ENCODE measurements around the gene SLC66A2. TPM values are rescaled to one million over a fixed set of nuclear protein-coding genes. Genes with fewer than 3 reads are reported as not detected.
A peak's percentile ranks its signal among the peaks of the same experiment; 100 is the strongest.

The SLC66A2 gene
- polyA plus RNA-seq, 2 donors = 38.8 to 57.7 TPM

- no peak overlapping the region for H3K4me3 ChIP-seq (ENCODE audit: low read depth in 1 of 2, low read length in 2 of 2)
- WGBS, 2 donors = 85 to 90% methylated on average over 5 of the region's 5 CpGs
- no peaks in the 10 kb centered on the region for H3K27me3 ChIP-seq (ENCODE audit: control insufficient read depth in 1 of 2, insufficient read depth in 2 of 2, low read length in 2 of 2)
- H3K4me1 ChIP-seq (ENCODE audit: control insufficient read depth in 2 of 2, insufficient read depth in 2 of 2, low read length in 1 of 2) = peaks cover 0 to 3% of the 10 kb centered on the region in 2 donors
- H3K9me3 ChIP-seq (ENCODE audit: control insufficient read depth in 2 of 2, insufficient read depth in 1 of 2, low read depth in 1 of 2, low read length in 1 of 2) = no peaks in the 10 kb centered on the region
- H3K27ac ChIP-seq (ENCODE audit: low read depth in 2 of 2, low read length in 1 of 2) = peak overlapping the region; percentile 20 to 35
- no peaks in the 10 kb centered on the region for H3K36me3 ChIP-seq (ENCODE audit: control insufficient read depth in 2 of 2, insufficient read depth in 2 of 2, low read length in 1 of 2)
Observed at GRCh38 chr18:79954791-79955190, 3.3 kb upstream of the SLC66A2 start.

- H3K27me3 ChIP-seq (ENCODE audit: control insufficient read depth in 1 of 2, insufficient read depth in 2 of 2, low read length in 2 of 2) = no peaks in the 10 kb centered on the region
- WGBS, 2 donors = 79 to 82% methylated on average over 10 of the region's 10 CpGs
- peaks cover 0 to 4% of the 10 kb centered on the region in 2 donors for H3K4me1 ChIP-seq (ENCODE audit: control insufficient read depth in 2 of 2, insufficient read depth in 2 of 2, low read length in 1 of 2)
- H3K36me3 ChIP-seq (ENCODE audit: control insufficient read depth in 2 of 2, insufficient read depth in 2 of 2, low read length in 1 of 2) = no peaks in the 10 kb centered on the region
- no peak overlapping the region for H3K4me3 ChIP-seq (ENCODE audit: low read depth in 1 of 2, low read length in 2 of 2)
- no peaks in the 10 kb centered on the region for H3K9me3 ChIP-seq (ENCODE audit: control insufficient read depth in 2 of 2, insufficient read depth in 1 of 2, low read depth in 1 of 2, low read length in 1 of 2)
- H3K27ac ChIP-seq (ENCODE audit: low read depth in 2 of 2, low read length in 1 of 2) = peak overlapping the region; percentile 47 to 80
Observed at GRCh38 chr18:79953971-79954651, 2.7 kb upstream of the SLC66A2 start.

- 88 to 90% methylated on average over 24 of the region's 24 CpGs for WGBS, 2 donors
- H3K36me3 ChIP-seq (ENCODE audit: control insufficient read depth in 2 of 2, insufficient read depth in 2 of 2, low read length in 1 of 2) = no peaks in the 10 kb centered on the region
- peak overlapping the region; percentile 17 to 88 for H3K4me3 ChIP-seq (ENCODE audit: low read depth in 1 of 2, low read length in 2 of 2)
- H3K4me1 ChIP-seq (ENCODE audit: control insufficient read depth in 2 of 2, insufficient read depth in 2 of 2, low read length in 1 of 2) = peaks cover 0 to 7% of the 10 kb centered on the region in 2 donors
- no peaks in the 10 kb centered on the region for H3K9me3 ChIP-seq (ENCODE audit: control insufficient read depth in 2 of 2, insufficient read depth in 1 of 2, low read depth in 1 of 2, low read length in 1 of 2)
- H3K27me3 ChIP-seq (ENCODE audit: control insufficient read depth in 1 of 2, insufficient read depth in 2 of 2, low read length in 2 of 2) = no peaks in the 10 kb centered on the region
- H3K27ac ChIP-seq (ENCODE audit: low read depth in 2 of 2, low read length in 1 of 2) = peak overlapping the region in 1 of 2 donors; percentile 34
Observed at GRCh38 chr18:79952996-79953559, 1.6 kb upstream of the SLC66A2 start.

- Histone ChIP-seq H3K36me3 (ENCODE audit: control insufficient read depth in 2 of 2, insufficient read depth in 2 of 2, low read length in 1 of 2) (no peaks in the 10 kb centered on the region), H3K9me3 (ENCODE audit: control insufficient read depth in 2 of 2, insufficient read depth in 1 of 2, low read depth in 1 of 2, low read length in 1 of 2) (no peaks in the 10 kb centered on the region), H3K4me1 (ENCODE audit: control insufficient read depth in 2 of 2, insufficient read depth in 2 of 2, low read length in 1 of 2) (peaks cover 0 to 7% of the 10 kb centered on the region in 2 donors), H3K27ac (ENCODE audit: low read depth in 2 of 2, low read length in 1 of 2) (peak overlapping the region; percentile 34 to 37), H3K4me3 (ENCODE audit: low read depth in 1 of 2, low read length in 2 of 2) (peak overlapping the region; percentile 69 to 88), H3K27me3 (ENCODE audit: control insufficient read depth in 1 of 2, insufficient read depth in 2 of 2, low read length in 2 of 2) (no peaks in the 10 kb centered on the region)
- 35 to 38% methylated on average over 35 to 43 of the region's 43 CpGs for WGBS, 2 donors
Observed at GRCh38 chr18:79952456-79952995, 1.1 kb upstream of the SLC66A2 start.

GRCh38 chr18:79950515-79951341, 725 bp downstream of the SLC66A2 start:
- 2 to 5% methylated on average over 44 to 81 of the region's 81 CpGs for WGBS, 2 donors

GRCh38 chr18:79949697-79950487, 1.6 kb downstream of the SLC66A2 start:
- H3K9me3 ChIP-seq (ENCODE audit: control insufficient read depth in 2 of 2, insufficient read depth in 1 of 2, low read depth in 1 of 2, low read length in 1 of 2) = no peaks in the 10 kb centered on the region

More at GRCh38 chr18:79950515-79951341, 725 bp downstream of the SLC66A2 start:
- Histone ChIP-seq H3K27ac (ENCODE audit: low read depth in 2 of 2, low read length in 1 of 2) (peak overlapping the region; percentile 75 to 81), H3K4me3 (ENCODE audit: low read depth in 1 of 2, low read length in 2 of 2) (peak overlapping the region; percentile 73 to 88), H3K27me3 (ENCODE audit: control insufficient read depth in 1 of 2, insufficient read depth in 2 of 2, low read length in 2 of 2) (no peaks in the 10 kb centered on the region), H3K4me1 (ENCODE audit: control insufficient read depth in 2 of 2, insufficient read depth in 2 of 2, low read length in 1 of 2) (peaks cover 0 to 7% of the 10 kb centered on the region in 2 donors), H3K9me3 (ENCODE audit: control insufficient read depth in 2 of 2, insufficient read depth in 1 of 2, low read depth in 1 of 2, low read length in 1 of 2) (no peaks in the 10 kb centered on the region), H3K36me3 (ENCODE audit: control insufficient read depth in 2 of 2, insufficient read depth in 2 of 2, low read length in 1 of 2) (peaks cover 0 to under 1% of the 10 kb centered on the region in 2 donors)

GRCh38 chr18:79948719-79949411, 2.6 kb downstream of the SLC66A2 start:
- Histone ChIP-seq H3K9me3 (ENCODE audit: control insufficient read depth in 2 of 2, insufficient read depth in 1 of 2, low read depth in 1 of 2, low read length in 1 of 2) (no peaks in the 10 kb centered on the region), H3K27ac (ENCODE audit: low read depth in 2 of 2, low read length in 1 of 2) (no peak overlapping the region), H3K27me3 (ENCODE audit: control insufficient read depth in 1 of 2, insufficient read depth in 2 of 2, low read length in 2 of 2) (no peaks in the 10 kb centered on the region), H3K36me3 (ENCODE audit: control insufficient read depth in 2 of 2, insufficient read depth in 2 of 2, low read length in 1 of 2) (peaks cover 0 to 6% of the 10 kb centered on the region in 2 donors), H3K4me1 (ENCODE audit: control insufficient read depth in 2 of 2, insufficient read depth in 2 of 2, low read length in 1 of 2) (peaks cover 6 to 20% of the 10 kb centered on the region in 2 donors), H3K4me3 (ENCODE audit: low read depth in 1 of 2, low read length in 2 of 2) (no peak overlapping the region)
- WGBS, 2 donors = 90 to 93% methylated on average over 23 of the region's 23 CpGs

More at GRCh38 chr18:79949697-79950487, 1.6 kb downstream of the SLC66A2 start:
- Histone ChIP-seq H3K4me1 (ENCODE audit: control insufficient read depth in 2 of 2, insufficient read depth in 2 of 2, low read length in 1 of 2) (peaks cover 6 to 13% of the 10 kb centered on the region in 2 donors), H3K36me3 (ENCODE audit: control insufficient read depth in 2 of 2, insufficient read depth in 2 of 2, low read length in 1 of 2) (peaks cover 0 to 6% of the 10 kb centered on the region in 2 donors), H3K4me3 (ENCODE audit: low read depth in 1 of 2, low read length in 2 of 2) (peak overlapping the region; percentile 73 to 88), H3K27me3 (ENCODE audit: control insufficient read depth in 1 of 2, insufficient read depth in 2 of 2, low read length in 2 of 2) (no peaks in the 10 kb centered on the region), H3K27ac (ENCODE audit: low read depth in 2 of 2, low read length in 1 of 2) (peak overlapping the region; percentile 75 to 81)
- 58 to 59% methylated on average over 12 of the region's 12 CpGs for WGBS, 2 donors

- peaks cover 0 to 14% of the 10 kb centered on the region in 2 donors for H3K36me3 ChIP-seq (ENCODE audit: control insufficient read depth in 2 of 2, insufficient read depth in 2 of 2, low read length in 1 of 2)
- H3K27me3 ChIP-seq (ENCODE audit: control insufficient read depth in 1 of 2, insufficient read depth in 2 of 2, low read length in 2 of 2) = no peaks in the 10 kb centered on the region
- no peaks in the 10 kb centered on the region for H3K9me3 ChIP-seq (ENCODE audit: control insufficient read depth in 2 of 2, insufficient read depth in 1 of 2, low read depth in 1 of 2, low read length in 1 of 2)
- H3K27ac ChIP-seq (ENCODE audit: low read depth in 2 of 2, low read length in 1 of 2) = no peak overlapping the region
- no peak overlapping the region for H3K4me3 ChIP-seq (ENCODE audit: low read depth in 1 of 2, low read length in 2 of 2)
- H3K4me1 ChIP-seq (ENCODE audit: control insufficient read depth in 2 of 2, insufficient read depth in 2 of 2, low read length in 1 of 2) = peaks cover 6 to 27% of the 10 kb centered on the region in 2 donors
- WGBS, 2 donors = 87 to 90% methylated on average over 15 of the region's 15 CpGs
Observed at GRCh38 chr18:79947881-79948610, 3.4 kb downstream of the SLC66A2 start.
